Cardiac muscle cell (in vitro differentiated cells and primary cell): Measurements from ENCODE around the gene ARHGEF28. TPM values are rescaled to one million over a fixed set of nuclear protein-coding genes. Genes with fewer than 3 reads are reported as not detected.
A peak's percentile ranks its signal among the peaks of the same experiment; 100 is the strongest.

Experiments used
- DNase-seq, 2 donors: peaks; one replicate each; pipeline versions ENCODE4 v3.0.0 to v3.0.0-alpha.2; 2010 to 2017; ENCODE audit warnings: low read depth in 1 of 2, low spot score in 1 of 2
- H3K27ac ChIP-seq: fragments of 200-600 bp; sonication (generic); 2 replicates; pipeline ENCODE4 v1.5.1; 2016
- H3K27me3 ChIP-seq: fragments of 200-600 bp; sonication (generic); 2 replicates; pipeline ENCODE4 v1.6.0; 2016; ENCODE audit warnings: control low read depth
- H3K36me3 ChIP-seq: fragments of 200-600 bp; sonication (generic); 2 replicates; pipeline ENCODE4 v1.5.1; 2016; ENCODE audit warnings: control low read depth
- H3K4me1 ChIP-seq: fragments of 200-600 bp; sonication (generic); 2 replicates; pipeline ENCODE4 v1.8.1; 2017; ENCODE audit warnings: low read depth, mild to moderate bottlenecking, mixed run types
- H3K4me3 ChIP-seq: fragments of 200-600 bp; sonication (generic); 2 replicates; pipeline ENCODE4 v1.5.1; 2016; ENCODE audit warnings: mild to moderate bottlenecking
- H3K9me3 ChIP-seq: fragments of 200-600 bp; sonication (generic); 2 replicates; pipeline ENCODE4 v1.5.1; 2017; ENCODE audit warnings: low read depth, mild to moderate bottlenecking, control low read depth
- polyA plus RNA-seq: library from polyadenylated mRNA; unstranded; fragments of >200 nt; fragmentation: Nextera tagmentation; extraction: Ambion mirVana; gene quantifications from 2 replicates; pipeline ENCODE4 v1.2.1, GENCODE V29; 2016
- total RNA-seq: library from RNA; depleted of rRNA; stranded (reverse); fragments of >200 nt; gene quantifications from 2 replicates; pipeline ENCODE4 v1.2.3, GENCODE V29; 2016
- TF ChIP-seq, protein P1 (sequence below): IDR thresholded peaks from 2 replicates; pipeline ENCODE4 v1.5.1; 2012; ENCODE audit warnings: low read depth, mild to moderate bottlenecking, low read length

The ARHGEF28 gene
- total and polyA plus RNA-seq, 2 experiments from 2014 or later = 0.30 TPM; not detected in 1

DNA sequence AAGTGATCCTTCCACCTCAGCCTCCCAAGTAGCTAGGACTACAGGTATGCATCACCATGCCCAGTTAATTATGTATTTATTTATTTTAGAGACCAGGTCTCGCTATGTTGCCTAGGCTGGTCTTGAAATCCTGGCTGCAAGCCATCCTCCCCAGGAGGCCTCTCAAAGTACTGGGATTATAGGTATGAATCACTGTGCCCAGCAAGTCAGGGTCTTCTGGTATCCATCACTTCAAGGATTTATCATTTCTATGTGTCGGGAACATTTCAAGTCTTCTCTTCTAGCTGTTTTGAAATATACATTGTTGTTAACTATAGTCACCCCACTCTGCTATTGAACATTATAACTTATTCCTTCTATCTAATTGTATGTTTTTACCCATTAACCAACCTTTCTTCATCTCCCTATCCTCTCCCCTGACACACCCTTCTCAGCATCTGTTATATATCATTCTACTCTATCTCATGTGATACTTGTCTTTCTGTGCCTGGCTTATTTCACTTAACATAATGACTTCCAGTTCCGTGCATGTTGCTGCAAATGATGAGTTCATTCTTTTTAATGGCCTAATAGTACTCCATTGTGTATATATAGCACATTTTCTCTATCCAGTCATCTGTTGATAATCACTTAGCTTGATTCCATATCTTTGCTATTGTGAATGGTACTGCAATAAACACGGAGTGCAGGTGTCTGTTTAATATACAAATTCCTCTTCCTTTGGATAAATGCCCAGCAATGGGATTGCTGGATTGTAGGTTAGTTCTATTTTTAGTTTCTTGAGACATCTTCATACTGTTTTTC, 34.1 kb upstream of the ARHGEF28 start:
- no peak overlapping the region for H3K27ac ChIP-seq
- H3K4me1 ChIP-seq = no peaks in the 10 kb centered on the region
- DNase-seq = peak in 1 of 2 donors; percentile 33

DNA sequence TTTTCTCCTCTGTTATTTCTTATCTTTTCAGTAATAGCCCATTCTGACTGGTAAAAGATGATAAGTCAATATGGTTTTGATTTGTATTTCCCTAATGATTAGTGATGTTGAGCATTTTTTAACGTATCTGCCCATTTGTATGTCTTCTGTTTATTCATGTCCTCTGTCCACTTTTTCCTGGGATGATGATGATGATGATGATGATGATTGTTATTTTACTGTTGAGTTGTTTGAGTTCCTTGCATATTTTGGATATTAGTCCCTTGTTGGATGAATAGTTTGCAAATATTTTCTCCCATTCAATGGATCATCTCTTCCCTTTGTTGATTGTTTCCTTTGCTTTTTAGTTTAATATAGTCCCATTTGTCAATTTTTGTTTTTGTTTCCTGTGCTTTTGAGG, 33.4 kb upstream of the ARHGEF28 start:
- no peak overlapping the region for H3K27ac ChIP-seq
- H3K36me3 ChIP-seq = no peaks in the 10 kb centered on the region
- TF ChIP-seq, protein P1, sequence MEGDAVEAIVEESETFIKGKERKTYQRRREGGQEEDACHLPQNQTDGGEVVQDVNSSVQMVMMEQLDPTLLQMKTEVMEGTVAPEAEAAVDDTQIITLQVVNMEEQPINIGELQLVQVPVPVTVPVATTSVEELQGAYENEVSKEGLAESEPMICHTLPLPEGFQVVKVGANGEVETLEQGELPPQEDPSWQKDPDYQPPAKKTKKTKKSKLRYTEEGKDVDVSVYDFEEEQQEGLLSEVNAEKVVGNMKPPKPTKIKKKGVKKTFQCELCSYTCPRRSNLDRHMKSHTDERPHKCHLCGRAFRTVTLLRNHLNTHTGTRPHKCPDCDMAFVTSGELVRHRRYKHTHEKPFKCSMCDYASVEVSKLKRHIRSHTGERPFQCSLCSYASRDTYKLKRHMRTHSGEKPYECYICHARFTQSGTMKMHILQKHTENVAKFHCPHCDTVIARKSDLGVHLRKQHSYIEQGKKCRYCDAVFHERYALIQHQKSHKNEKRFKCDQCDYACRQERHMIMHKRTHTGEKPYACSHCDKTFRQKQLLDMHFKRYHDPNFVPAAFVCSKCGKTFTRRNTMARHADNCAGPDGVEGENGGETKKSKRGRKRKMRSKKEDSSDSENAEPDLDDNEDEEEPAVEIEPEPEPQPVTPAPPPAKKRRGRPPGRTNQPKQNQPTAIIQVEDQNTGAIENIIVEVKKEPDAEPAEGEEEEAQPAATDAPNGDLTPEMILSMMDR = no peak
- no peaks in the 10 kb centered on the region for H3K9me3 ChIP-seq
- H3K27me3 ChIP-seq = no peaks in the 10 kb centered on the region
- DNase-seq = no peak
- H3K4me1 ChIP-seq = no peaks in the 10 kb centered on the region
- H3K4me3 ChIP-seq = no peak overlapping the region

More for the DNA sequence above, 34.1 kb upstream of the ARHGEF28 start:
- H3K9me3 ChIP-seq = no peaks in the 10 kb centered on the region
- TF ChIP-seq, protein P1 = no peak
- H3K36me3 ChIP-seq = no peaks in the 10 kb centered on the region
- no peak overlapping the region for H3K4me3 ChIP-seq
- no peaks in the 10 kb centered on the region for H3K27me3 ChIP-seq

DNA sequence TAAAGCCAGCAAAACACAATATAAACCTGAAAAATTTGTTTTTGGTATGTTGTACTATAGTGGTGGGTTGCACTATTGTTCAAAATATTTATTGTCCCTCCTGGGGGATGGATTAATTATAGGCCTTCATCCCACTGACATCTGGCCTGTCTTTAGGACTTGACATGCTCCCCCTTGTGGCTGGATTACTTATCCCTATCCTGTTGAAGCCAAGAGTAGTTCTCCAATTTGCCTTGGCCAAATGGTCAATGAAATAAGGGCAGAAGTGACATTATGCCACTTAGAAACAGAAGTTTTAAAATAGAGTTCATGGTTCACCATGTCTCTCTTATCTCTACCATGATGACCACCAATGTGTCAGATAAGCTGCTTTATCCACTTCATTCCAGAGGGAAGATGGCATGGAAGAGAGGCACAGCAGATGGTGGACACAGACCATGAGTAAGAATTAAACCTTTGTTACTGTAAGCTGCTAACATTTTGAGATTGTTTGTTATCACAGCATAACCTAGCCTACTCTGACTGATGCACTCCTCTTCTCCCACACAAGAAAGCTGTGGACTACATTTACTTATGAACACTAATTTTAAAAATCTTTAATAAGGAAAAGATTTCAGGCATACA, 29.2 kb upstream of the ARHGEF28 start:
- H3K27me3 ChIP-seq = no peaks in the 10 kb centered on the region
- peak; percentile 47 to 51 for DNase-seq
- H3K4me1 ChIP-seq = no peaks in the 10 kb centered on the region
- H3K9me3 ChIP-seq = no peaks in the 10 kb centered on the region
- H3K4me3 ChIP-seq = no peak overlapping the region
- no peaks in the 10 kb centered on the region for H3K36me3 ChIP-seq
- no peak overlapping the region for H3K27ac ChIP-seq
- TF ChIP-seq, protein P1 = peak; percentile 61

DNA sequence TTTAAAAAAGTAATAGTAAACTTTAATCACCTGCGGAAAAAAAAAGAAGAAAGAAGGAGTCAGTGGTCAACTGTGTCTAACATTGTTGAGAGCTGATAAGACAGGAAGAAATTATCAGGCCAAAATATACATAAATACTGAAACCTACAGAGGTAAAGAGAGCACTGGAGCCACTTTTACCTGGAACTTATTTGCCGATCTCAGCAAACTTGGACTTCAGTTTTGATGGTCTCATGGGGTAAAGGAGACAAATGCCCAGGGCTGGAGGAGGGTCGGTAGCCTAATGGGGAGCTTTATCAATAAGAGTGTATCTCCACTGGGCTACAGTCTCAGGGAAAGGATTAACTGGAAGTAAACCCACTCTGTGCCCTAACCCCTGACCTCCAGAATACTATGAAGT, 26.6 kb upstream of the ARHGEF28 start:
- Histone ChIP-seq H3K27ac (no peak overlapping the region), H3K4me1 (no peaks in the 10 kb centered on the region), H3K9me3 (no peaks in the 10 kb centered on the region), H3K4me3 (no peak overlapping the region), H3K27me3 (no peaks in the 10 kb centered on the region), H3K36me3 (no peaks in the 10 kb centered on the region)
- TF ChIP-seq, protein P1 = no peak
- no peak for DNase-seq

DNA sequence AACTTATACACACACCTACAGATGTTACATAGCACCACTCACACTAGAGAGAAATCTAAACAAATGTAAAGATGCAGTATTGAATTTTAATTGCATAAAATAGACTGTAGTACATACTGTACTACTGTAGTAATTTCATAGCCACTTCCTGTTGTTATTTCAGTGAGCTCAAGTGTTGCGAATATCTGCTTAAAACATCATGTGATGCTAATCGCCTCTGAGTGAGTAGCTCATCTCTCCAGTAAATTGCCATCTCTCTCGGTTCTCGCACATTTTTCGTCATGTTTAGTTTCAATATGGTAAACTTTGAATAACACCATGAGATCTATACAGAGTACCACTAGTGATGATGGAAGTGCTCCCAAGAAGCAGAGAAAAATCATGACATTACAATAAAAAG, 22.0 kb upstream of the ARHGEF28 start:
- Histone ChIP-seq H3K4me3 (no peak overlapping the region), H3K27ac (no peak overlapping the region), H3K36me3 (no peaks in the 10 kb centered on the region), H3K27me3 (peaks cover 17% of the 10 kb centered on the region), H3K4me1 (no peaks in the 10 kb centered on the region), H3K9me3 (no peaks in the 10 kb centered on the region)
- TF ChIP-seq, protein P1 = no peak
- no peak for DNase-seq
